ENCODE data around the gene NOTCH4.

Gene NOTCH4

GRCh38 chr6:32151863-32152768 lies 71.8 kb downstream of the NOTCH4 start, which contains the start of gene PRRT1:
Gene PRRT1 (minus strand): TSS chr6:32151939. CDS start chr6:32151827, 112 bp downstream.
- Histone ChIP-seq H3K9me3 (ENCODE audit: low read length) (no peaks in the 10 kb centered on the region), H3K27me3 (ENCODE audit: insufficient read depth, low read length) (no peaks in the 10 kb centered on the region), H3K36me3 (ENCODE audit: insufficient read depth, low read length) (peaks cover 11% of the 10 kb centered on the region), H2AFZ (ENCODE audit: low read depth, low read length) (peak within 1 kb of the TSS; percentile 51), H3K4me1 (ENCODE audit: insufficient read depth, low read length) (peaks cover 29% of the 10 kb centered on the region), H3K4me3 (ENCODE audit: low read length) (peak within 1 kb of the TSS; percentile 76)

- no peak overlapping the region for H2AFZ ChIP-seq (ENCODE audit: low read depth, low read length)
- H3K27me3 ChIP-seq (ENCODE audit: insufficient read depth, low read length), result no peaks in the 10 kb centered on the region
- no peaks in the 10 kb centered on the region for H3K9me3 ChIP-seq (ENCODE audit: low read length)
- peaks cover 6% of the 10 kb centered on the region for H3K36me3 ChIP-seq (ENCODE audit: insufficient read depth, low read length)
- no peak overlapping the region for H3K4me3 ChIP-seq (ENCODE audit: low read length)
- peaks cover 36% of the 10 kb centered on the region for H3K4me1 ChIP-seq (ENCODE audit: insufficient read depth, low read length)
Measured at GRCh38 chr6:32151181-32151862, 72.5 kb downstream of the NOTCH4 start.

- Histone ChIP-seq H3K27me3 (ENCODE audit: insufficient read depth, low read length) (no peaks in the 10 kb centered on the region), H3K4me1 (ENCODE audit: insufficient read depth, low read length) (peaks cover 33% of the 10 kb centered on the region), H3K9me3 (ENCODE audit: low read length) (no peaks in the 10 kb centered on the region), H3K36me3 (ENCODE audit: insufficient read depth, low read length) (no peaks in the 10 kb centered on the region), H3K4me3 (ENCODE audit: low read length) (no peak overlapping the region), H2AFZ (ENCODE audit: low read depth, low read length) (no peak overlapping the region)
Measured at GRCh38 chr6:32149932-32150870, 73.7 kb downstream of the NOTCH4 start.

GRCh38 chr6:32149092-32149755 lies 74.6 kb downstream of the NOTCH4 start:
- no peaks in the 10 kb centered on the region for H3K27me3 ChIP-seq (ENCODE audit: insufficient read depth, low read length)
- no peak overlapping the region for H3K4me3 ChIP-seq (ENCODE audit: low read length)
- no peaks in the 10 kb centered on the region for H3K36me3 ChIP-seq (ENCODE audit: insufficient read depth, low read length)
- no peak overlapping the region for H2AFZ ChIP-seq (ENCODE audit: low read depth, low read length)
- H3K4me1 ChIP-seq (ENCODE audit: insufficient read depth, low read length), result peaks cover 25% of the 10 kb centered on the region
- H3K9me3 ChIP-seq (ENCODE audit: low read length), result no peaks in the 10 kb centered on the region

GRCh38 chr6:32148289-32149091 lies 75.4 kb downstream of the NOTCH4 start:
- Histone ChIP-seq H3K36me3 (ENCODE audit: insufficient read depth, low read length) (no peaks in the 10 kb centered on the region), H3K9me3 (ENCODE audit: low read length) (no peaks in the 10 kb centered on the region), H3K4me3 (ENCODE audit: low read length) (no peak overlapping the region), H2AFZ (ENCODE audit: low read depth, low read length) (no peak overlapping the region), H3K4me1 (ENCODE audit: insufficient read depth, low read length) (peaks cover 25% of the 10 kb centered on the region), H3K27me3 (ENCODE audit: insufficient read depth, low read length) (no peaks in the 10 kb centered on the region)

GRCh38 chr6:32147401-32148132 lies 76.3 kb downstream of the NOTCH4 start:
- no peaks in the 10 kb centered on the region for H3K9me3 ChIP-seq (ENCODE audit: low read length)
- H3K27me3 ChIP-seq (ENCODE audit: insufficient read depth, low read length), result no peaks in the 10 kb centered on the region
- H2AFZ ChIP-seq (ENCODE audit: low read depth, low read length), result no peak overlapping the region
- H3K4me1 ChIP-seq (ENCODE audit: insufficient read depth, low read length), result peaks cover 19% of the 10 kb centered on the region
- H3K36me3 ChIP-seq (ENCODE audit: insufficient read depth, low read length), result no peaks in the 10 kb centered on the region
- H3K4me3 ChIP-seq (ENCODE audit: low read length), result no peak overlapping the region

- Histone ChIP-seq H3K27me3 (ENCODE audit: insufficient read depth, low read length) (no peaks in the 10 kb centered on the region), H3K36me3 (ENCODE audit: insufficient read depth, low read length) (no peaks in the 10 kb centered on the region), H3K4me1 (ENCODE audit: insufficient read depth, low read length) (peaks cover 11% of the 10 kb centered on the region), H3K9me3 (ENCODE audit: low read length) (no peaks in the 10 kb centered on the region), H3K4me3 (ENCODE audit: low read length) (no peak overlapping the region), H2AFZ (ENCODE audit: low read depth, low read length) (no peak overlapping the region)
Measured at GRCh38 chr6:32146687-32147086, 77.2 kb downstream of the NOTCH4 start.

GRCh38 chr6:32146287-32146686 lies 77.6 kb downstream of the NOTCH4 start:
- no peak overlapping the region for H2AFZ ChIP-seq (ENCODE audit: low read depth, low read length)
- peaks cover 9% of the 10 kb centered on the region for H3K4me1 ChIP-seq (ENCODE audit: insufficient read depth, low read length)
- no peaks in the 10 kb centered on the region for H3K27me3 ChIP-seq (ENCODE audit: insufficient read depth, low read length)
- no peaks in the 10 kb centered on the region for H3K36me3 ChIP-seq (ENCODE audit: insufficient read depth, low read length)
- H3K9me3 ChIP-seq (ENCODE audit: low read length), result no peaks in the 10 kb centered on the region
- H3K4me3 ChIP-seq (ENCODE audit: low read length), result no peak overlapping the region
